ENCODE measurements around the gene CYP19A1. TPM values are rescaled to one million over a fixed set of nuclear protein-coding genes. Genes with fewer than 3 reads are reported as not detected.

Gene CYP19A1
- total RNA-seq, 1 donor from 2014 or later: not detected

- DNase-seq: no peak
- Mint-ChIP-seq H3K9me3 (ENCODE audit: unreplicated experiment) (no peaks in the 10 kb centered on the region), H3K27me3 (ENCODE audit: unreplicated experiment) (no peaks in the 10 kb centered on the region), H3K4me1 (ENCODE audit: low read depth, unreplicated experiment) (peaks cover 25% of the 10 kb centered on the region), H3K27ac (ENCODE audit: unreplicated experiment) (no peak overlapping the region), H3K36me3 (ENCODE audit: unreplicated experiment) (no peaks in the 10 kb centered on the region), H3K4me3 (ENCODE audit: unreplicated experiment) (no peak overlapping the region)
- no peak for TF ChIP-seq CTCF (IDR thresholded peaks at IDR 0.05; ENCODE audit: partially characterized antibody, unreplicated experiment)
Observed at GRCh38 chr15:51232581-51232980, 105.8 kb downstream of the CYP19A1 start.

DNA sequence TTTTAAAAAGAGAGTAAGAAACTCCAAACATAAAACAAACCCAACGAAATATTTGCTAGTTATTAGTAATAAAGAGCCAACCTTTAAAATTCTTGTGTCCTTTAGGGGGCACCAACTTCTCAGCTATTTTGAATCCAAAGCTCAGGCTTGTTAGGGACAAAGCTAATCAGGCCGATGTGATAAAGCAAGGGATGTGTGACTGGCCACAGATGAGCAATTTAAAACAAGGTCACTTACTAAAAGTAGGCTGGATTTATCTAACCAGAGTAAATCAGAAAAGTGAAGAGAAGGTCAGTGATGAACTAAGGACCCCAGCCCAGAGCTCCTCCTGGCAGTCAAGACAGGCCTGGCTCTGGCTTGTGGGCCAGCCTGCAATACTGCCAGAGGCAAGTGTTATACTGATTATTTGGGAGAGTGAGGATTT lies 108.5 kb downstream of the CYP19A1 start:
- DNase-seq: no peak
- H3K27ac Mint-ChIP-seq (ENCODE audit: unreplicated experiment): no peak overlapping the region
- H3K4me1 Mint-ChIP-seq (ENCODE audit: low read depth, unreplicated experiment): peaks cover 15% of the 10 kb centered on the region
- no peak overlapping the region for H3K4me3 Mint-ChIP-seq (ENCODE audit: unreplicated experiment)
- H3K36me3 Mint-ChIP-seq (ENCODE audit: unreplicated experiment): no peaks in the 10 kb centered on the region
- TF ChIP-seq CTCF (IDR thresholded peaks at IDR 0.05; ENCODE audit: partially characterized antibody, unreplicated experiment): no peak
- no peaks in the 10 kb centered on the region for H3K27me3 Mint-ChIP-seq (ENCODE audit: unreplicated experiment)
- no peaks in the 10 kb centered on the region for H3K9me3 Mint-ChIP-seq (ENCODE audit: unreplicated experiment)

DNA sequence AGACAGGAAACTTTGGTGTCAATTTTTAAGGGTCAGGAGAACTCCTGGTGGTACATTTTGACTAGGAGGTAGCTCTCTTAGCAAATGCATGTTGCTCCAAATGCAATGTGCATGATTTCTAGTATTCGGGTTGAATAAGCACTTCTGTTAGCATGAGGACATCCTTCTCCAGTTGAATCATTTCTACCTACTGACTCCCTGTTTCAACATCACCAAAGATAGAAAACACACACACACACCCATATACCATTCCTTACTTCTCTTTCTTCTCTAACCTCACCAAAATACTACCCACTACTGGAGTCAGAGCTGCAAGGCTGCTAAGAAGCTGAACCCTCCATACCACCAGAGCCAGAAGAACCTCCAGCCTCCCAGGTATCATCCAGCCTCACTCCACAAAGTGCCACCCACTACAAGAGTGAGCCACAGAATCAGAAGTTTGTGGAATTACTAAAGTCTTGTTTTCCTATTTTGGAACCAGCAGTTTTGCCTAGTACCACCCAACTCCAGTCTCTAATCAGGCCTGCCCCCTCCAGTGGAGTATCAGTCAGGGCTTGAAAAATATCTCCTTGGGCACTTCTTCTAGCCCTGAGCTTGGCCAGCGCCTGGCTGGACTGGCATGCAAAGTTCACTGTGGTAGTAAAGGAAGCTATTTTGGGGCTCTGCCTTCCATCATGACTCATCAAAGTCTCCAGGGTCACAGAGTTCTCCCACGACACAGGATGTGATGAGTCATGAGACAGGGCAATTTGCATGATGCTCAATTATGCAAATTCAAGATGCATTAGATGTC lies 110.3 kb downstream of the CYP19A1 start:
- no peak for DNase-seq
- no peak for TF ChIP-seq CTCF (IDR thresholded peaks at IDR 0.05; ENCODE audit: partially characterized antibody, unreplicated experiment)
- peaks cover 5% of the 10 kb centered on the region for H3K4me1 Mint-ChIP-seq (ENCODE audit: low read depth, unreplicated experiment)

DNA sequence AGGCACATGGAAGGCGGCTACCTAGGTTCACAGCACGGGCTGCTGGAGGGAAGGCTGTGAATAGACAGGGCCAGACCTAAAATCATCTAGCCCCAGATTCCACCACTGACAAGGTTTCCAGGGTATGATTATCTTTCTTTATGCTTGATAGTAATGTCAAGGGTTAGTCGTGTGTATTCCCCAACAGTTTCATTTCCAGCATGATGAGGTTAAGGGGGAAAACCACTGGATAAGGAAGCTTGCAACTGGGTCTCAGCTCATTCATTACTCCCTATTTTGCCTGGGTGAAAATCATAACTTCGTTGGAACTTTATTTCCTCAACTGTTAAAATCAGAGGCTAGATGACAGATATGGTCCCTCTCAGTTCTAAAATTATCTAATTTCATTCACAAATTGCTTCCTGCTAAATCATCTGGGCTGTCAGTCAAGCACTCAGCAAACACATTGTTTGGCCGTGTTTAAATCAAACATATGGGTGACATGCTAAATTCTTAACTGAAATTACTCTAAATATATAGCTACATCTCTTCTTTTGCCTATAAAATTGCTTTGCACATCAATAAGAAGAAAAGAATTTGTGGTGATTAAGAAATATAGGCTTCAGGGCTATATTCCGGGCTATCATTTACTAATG lies 111.7 kb downstream of the CYP19A1 start:
- Mint-ChIP-seq H3K4me1 (ENCODE audit: low read depth, unreplicated experiment) (peaks cover 5% of the 10 kb centered on the region), H3K36me3 (ENCODE audit: unreplicated experiment) (no peaks in the 10 kb centered on the region), H3K9me3 (ENCODE audit: unreplicated experiment) (no peaks in the 10 kb centered on the region), H3K27me3 (ENCODE audit: unreplicated experiment) (no peaks in the 10 kb centered on the region), H3K4me3 (ENCODE audit: unreplicated experiment) (no peak overlapping the region), H3K27ac (ENCODE audit: unreplicated experiment) (no peak overlapping the region)
- TF ChIP-seq CTCF (IDR thresholded peaks at IDR 0.05; ENCODE audit: partially characterized antibody, unreplicated experiment): no peak
- no peak for DNase-seq

More for the DNA sequence above, 110.3 kb downstream of the CYP19A1 start:
- no peak overlapping the region for H3K27ac Mint-ChIP-seq (ENCODE audit: unreplicated experiment)
- no peaks in the 10 kb centered on the region for H3K36me3 Mint-ChIP-seq (ENCODE audit: unreplicated experiment)
- H3K27me3 Mint-ChIP-seq (ENCODE audit: unreplicated experiment): no peaks in the 10 kb centered on the region
- H3K4me3 Mint-ChIP-seq (ENCODE audit: unreplicated experiment): no peak overlapping the region
- no peaks in the 10 kb centered on the region for H3K9me3 Mint-ChIP-seq (ENCODE audit: unreplicated experiment)

DNA sequence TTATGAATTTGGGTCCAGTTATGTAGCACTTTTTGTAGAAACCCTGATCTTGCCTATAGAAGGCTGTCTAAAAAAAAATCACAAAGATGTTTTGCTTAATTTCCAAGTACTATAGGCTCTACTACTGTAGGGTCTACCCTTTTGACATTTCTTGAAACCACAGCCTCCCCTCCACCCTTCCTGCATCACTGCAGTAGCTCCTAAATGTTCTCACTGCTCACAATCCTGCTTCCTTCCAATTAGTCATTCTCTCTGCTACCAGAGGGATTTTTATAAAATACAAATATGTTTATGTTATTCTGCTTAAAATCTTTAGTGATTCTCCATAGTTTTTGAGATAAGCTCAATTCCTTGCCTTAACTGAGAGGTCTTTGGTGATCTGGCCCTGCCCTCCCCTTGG lies 114.0 kb downstream of the CYP19A1 start:
- DNase-seq: no peak
- Mint-ChIP-seq H3K9me3 (ENCODE audit: unreplicated experiment) (no peaks in the 10 kb centered on the region), H3K4me3 (ENCODE audit: unreplicated experiment) (no peak overlapping the region), H3K27ac (ENCODE audit: unreplicated experiment) (no peak overlapping the region), H3K36me3 (ENCODE audit: unreplicated experiment) (no peaks in the 10 kb centered on the region), H3K27me3 (ENCODE audit: unreplicated experiment) (no peaks in the 10 kb centered on the region), H3K4me1 (ENCODE audit: low read depth, unreplicated experiment) (peaks cover 5% of the 10 kb centered on the region)
- no peak for TF ChIP-seq CTCF (IDR thresholded peaks at IDR 0.05; ENCODE audit: partially characterized antibody, unreplicated experiment)
